Osteocyte (in vitro differentiated cells): Measurements from ENCODE around the gene HMGCS2. TPM values are rescaled to one million over a fixed set of nuclear protein-coding genes. Genes with fewer than 3 reads are reported as not detected.

Experiments
- DNase-seq: peaks from one replicate; pipeline ENCODE4 v3.0.0; 2021; ENCODE audit warnings: mixed read lengths; ENCODE audit not compliant: unreplicated experiment; ENCODE audit errors: extremely low spot score
- H3K27ac Mint-ChIP-seq: one replicate; pipeline ENCODE4 v1.8.0; 2021; ENCODE audit warnings: mild to moderate bottlenecking, mixed read lengths; ENCODE audit not compliant: unreplicated experiment
- H3K27me3 Mint-ChIP-seq: one replicate; pipeline ENCODE4 v1.8.0; 2021; ENCODE audit warnings: mixed read lengths; ENCODE audit not compliant: unreplicated experiment
- H3K36me3 Mint-ChIP-seq: one replicate; pipeline ENCODE4 v1.8.0; 2021; ENCODE audit warnings: mixed read lengths; ENCODE audit not compliant: unreplicated experiment
- H3K4me1 Mint-ChIP-seq: one replicate; pipeline ENCODE4 v1.8.0; 2021; ENCODE audit warnings: mixed read lengths; ENCODE audit not compliant: unreplicated experiment
- H3K4me3 Mint-ChIP-seq: one replicate; pipeline ENCODE4 v1.8.0; 2021; ENCODE audit warnings: mild to moderate bottlenecking, moderate library complexity, mixed read lengths; ENCODE audit not compliant: unreplicated experiment
- H3K9me3 Mint-ChIP-seq: one replicate; pipeline ENCODE4 v1.8.0; 2021; ENCODE audit warnings: mixed read lengths; ENCODE audit not compliant: unreplicated experiment
- CTCF ChIP-seq: fragments of 200-600 bp; sonication (generic); IDR thresholded peaks from 2 replicates; pipeline ENCODE4 v1.5.0; 2021; ENCODE audit warnings: antibody characterized with exemption, mild to moderate bottlenecking, moderate library complexity
- total RNA-seq: library from RNA; stranded (reverse); gene quantifications from 2 replicates; pipeline ENCODE4 v1.2.1, GENCODE V29; 2021

HMGCS2 gene
- total RNA-seq, 1 donor from 2014 or later: not detected

DNA sequence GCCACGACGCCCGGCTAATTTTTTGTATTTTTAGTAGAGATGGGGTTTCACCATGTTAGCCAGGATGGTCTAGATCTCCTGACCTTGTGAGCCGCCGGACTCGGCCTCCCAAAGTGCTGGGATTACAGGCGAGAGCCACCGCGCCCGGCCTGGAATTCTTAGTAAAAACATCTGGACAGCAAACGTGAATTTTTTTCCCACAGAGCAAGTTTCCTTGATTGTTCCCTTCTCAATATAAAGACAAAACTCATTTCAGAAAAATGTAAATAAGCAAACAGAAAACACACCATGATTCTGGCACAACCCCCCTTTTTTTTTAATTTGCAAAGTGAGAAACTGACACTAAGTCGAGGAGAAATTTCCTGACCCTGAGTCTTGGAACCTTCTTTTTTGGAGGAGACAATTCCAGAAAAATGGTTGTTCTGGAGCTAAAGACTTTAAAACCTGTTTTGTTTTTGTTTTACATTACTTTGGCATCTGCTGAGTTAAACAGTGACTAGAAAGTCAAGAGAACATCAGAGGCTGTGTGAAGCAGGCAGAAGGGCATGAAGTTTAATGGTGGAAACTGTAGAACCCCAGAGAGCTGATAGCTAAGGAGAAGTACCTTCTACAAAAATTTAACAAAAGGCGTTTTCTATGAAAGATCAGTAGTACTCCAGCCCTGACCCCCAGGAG lies 10.3 kb upstream of the HMGCS2 start:
- H3K27me3 Mint-ChIP-seq: peaks cover 43% of the 10 kb centered on the region
- no peak overlapping the region for H3K4me3 Mint-ChIP-seq
- TF ChIP-seq CTCF: no peak
- H3K4me1 Mint-ChIP-seq: no peaks in the 10 kb centered on the region
- H3K9me3 Mint-ChIP-seq: no peaks in the 10 kb centered on the region
- no peaks in the 10 kb centered on the region for H3K36me3 Mint-ChIP-seq
- no peak overlapping the region for H3K27ac Mint-ChIP-seq
- no peak for DNase-seq

DNA sequence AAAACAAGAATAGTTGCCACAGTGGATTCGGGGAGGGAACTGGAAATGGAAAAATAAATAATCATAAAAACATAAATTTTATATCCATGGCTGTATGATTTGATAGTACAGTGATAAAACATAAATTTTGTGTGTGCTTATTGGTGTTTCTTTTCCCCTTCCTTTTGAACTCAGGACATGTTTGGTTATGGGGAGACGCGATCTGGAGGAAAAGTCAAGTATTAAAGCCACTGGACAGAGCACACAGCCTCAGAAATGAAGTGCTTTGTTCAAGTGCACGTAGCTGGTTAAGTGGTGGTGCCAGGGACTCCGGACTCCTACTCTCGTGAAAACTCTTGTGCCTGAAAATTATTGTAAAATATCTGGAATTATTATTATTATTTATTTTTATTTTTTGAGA lies 9.7 kb upstream of the HMGCS2 start:
- DNase-seq: no peak
- H3K4me3 Mint-ChIP-seq: no peak overlapping the region
- peaks cover 2% of the 10 kb centered on the region for H3K36me3 Mint-ChIP-seq
- no peaks in the 10 kb centered on the region for H3K4me1 Mint-ChIP-seq
- H3K27me3 Mint-ChIP-seq: peaks cover 42% of the 10 kb centered on the region
- H3K27ac Mint-ChIP-seq: no peak overlapping the region
- H3K9me3 Mint-ChIP-seq: no peaks in the 10 kb centered on the region
- TF ChIP-seq CTCF: no peak

DNA sequence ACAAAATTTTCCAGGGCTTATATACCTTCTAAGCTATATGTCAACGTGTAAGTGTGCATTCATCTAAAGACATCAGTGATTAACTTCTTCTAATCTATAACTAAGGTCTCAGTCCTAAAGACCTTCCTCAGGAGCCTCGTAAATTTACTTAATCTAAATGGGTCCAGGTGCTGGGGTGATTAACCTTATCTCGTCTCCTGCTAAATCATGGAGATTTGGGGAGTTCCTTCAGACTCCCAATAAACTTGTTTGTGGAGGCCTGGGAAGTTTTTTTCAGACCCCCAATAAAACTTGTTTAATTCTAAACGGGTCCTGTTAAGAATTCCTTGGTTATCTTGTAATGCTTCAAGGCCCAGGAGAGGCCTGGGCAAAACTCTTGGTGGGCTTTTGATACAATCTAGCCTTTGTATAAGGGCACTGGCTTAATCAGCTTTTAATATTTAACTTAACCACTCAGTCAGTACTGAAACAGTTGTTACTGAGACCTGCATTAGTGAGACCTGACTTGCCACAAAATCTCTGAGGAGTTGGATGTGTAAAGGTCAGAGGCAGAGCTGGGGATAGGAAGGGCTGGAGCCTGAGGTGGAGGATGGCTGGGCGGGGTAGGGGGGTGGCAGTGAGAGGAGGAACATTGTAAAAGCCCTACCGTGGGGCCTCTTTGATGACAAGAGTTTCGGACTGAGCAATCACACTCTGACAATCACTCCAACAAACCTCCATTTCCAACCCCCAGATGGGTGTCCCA lies 6.2 kb upstream of the HMGCS2 start:
- no peak for TF ChIP-seq CTCF
- Mint-ChIP-seq H3K27ac (no peak overlapping the region), H3K9me3 (no peaks in the 10 kb centered on the region), H3K4me1 (no peaks in the 10 kb centered on the region), H3K27me3 (peaks cover 28% of the 10 kb centered on the region), H3K36me3 (peaks cover 2% of the 10 kb centered on the region), H3K4me3 (no peak overlapping the region)
- no peak for DNase-seq

DNA sequence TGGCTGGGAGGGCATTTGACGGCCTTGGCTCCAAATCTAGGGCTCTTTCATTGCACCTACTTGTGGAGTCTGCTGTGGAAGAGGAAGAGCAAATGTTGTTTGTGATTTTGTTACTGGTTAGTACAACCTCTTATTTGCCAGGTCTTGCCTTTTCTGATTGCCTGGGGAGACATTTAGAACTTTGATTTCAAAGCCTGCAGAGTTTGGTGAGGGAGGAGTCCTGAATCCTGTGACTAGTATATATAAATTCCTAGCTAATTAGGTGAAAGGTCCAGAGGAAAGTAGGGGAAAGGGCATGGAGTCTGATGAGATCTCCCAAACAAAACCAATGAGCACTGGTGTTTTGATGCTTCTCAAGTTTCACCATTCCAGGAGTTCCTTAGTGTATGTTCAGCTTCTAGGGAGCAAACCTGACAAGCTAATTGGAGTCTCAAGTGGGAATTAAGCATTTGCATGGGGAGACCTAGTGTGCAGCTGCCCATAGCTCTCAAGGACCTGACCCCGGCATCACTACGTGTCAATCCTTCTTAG lies 5.1 kb upstream of the HMGCS2 start:
- no peaks in the 10 kb centered on the region for H3K9me3 Mint-ChIP-seq
- peaks cover 2% of the 10 kb centered on the region for H3K36me3 Mint-ChIP-seq
- no peak for TF ChIP-seq CTCF
- H3K4me3 Mint-ChIP-seq: no peak overlapping the region
- H3K27me3 Mint-ChIP-seq: peaks cover 28% of the 10 kb centered on the region
- DNase-seq: no peak
- H3K27ac Mint-ChIP-seq: no peak overlapping the region
- H3K4me1 Mint-ChIP-seq: no peaks in the 10 kb centered on the region

DNA sequence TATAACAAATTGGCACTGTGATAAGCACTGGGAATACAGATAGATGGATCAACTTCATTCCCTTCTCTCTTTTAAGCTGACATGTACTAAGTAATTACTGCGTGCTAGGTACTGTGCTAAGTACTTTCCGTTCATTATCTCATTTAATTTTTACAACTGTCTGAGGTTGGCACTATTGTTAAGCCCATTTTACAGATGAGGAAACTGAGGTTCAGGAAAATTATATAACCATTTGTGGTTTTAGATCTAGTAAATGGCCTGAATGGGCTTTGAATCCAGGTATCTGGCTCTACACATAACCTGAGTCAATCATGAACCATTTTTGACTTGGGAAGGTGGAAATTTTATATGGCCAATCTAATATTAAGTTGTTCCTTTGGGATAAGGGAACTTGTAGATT lies 3.6 kb upstream of the HMGCS2 start:
- H3K27me3 Mint-ChIP-seq: peaks cover 37% of the 10 kb centered on the region
- no peaks in the 10 kb centered on the region for H3K9me3 Mint-ChIP-seq
- H3K27ac Mint-ChIP-seq: no peak overlapping the region
- no peak for TF ChIP-seq CTCF
- no peaks in the 10 kb centered on the region for H3K4me1 Mint-ChIP-seq
- DNase-seq: no peak
- peaks cover 2% of the 10 kb centered on the region for H3K36me3 Mint-ChIP-seq
- no peak overlapping the region for H3K4me3 Mint-ChIP-seq
